ENCODE measurements around the gene TCN1.

The TCN1 gene

DNA sequence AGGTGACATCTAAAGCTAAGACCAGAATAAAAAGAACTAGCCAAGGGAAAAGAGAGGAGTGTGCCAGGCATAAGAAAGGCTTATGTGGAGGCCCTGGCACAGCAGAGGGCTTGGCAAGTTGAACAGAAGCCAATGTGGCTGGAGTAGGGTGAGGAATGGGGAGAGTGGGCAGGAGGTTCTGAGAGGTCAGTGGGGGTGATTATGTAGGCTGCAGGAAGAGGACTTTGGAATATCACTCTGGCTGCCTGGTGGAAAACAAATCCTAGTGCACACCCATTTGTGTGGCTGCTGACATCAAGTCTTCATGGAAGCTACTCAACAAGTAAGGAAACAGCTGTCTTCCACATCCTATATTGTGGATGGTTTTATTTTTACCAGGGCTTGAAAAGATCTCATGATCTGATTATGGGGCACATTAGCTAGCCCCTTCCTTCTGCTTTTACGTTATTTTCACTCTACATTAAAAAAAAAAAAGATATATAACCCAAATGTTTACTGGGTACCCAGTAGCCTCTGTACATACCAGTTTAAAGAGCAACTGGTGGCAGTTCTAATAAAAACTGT lies 59.2 kb downstream of the TCN1 start:
- DNase-seq: no peak

DNA sequence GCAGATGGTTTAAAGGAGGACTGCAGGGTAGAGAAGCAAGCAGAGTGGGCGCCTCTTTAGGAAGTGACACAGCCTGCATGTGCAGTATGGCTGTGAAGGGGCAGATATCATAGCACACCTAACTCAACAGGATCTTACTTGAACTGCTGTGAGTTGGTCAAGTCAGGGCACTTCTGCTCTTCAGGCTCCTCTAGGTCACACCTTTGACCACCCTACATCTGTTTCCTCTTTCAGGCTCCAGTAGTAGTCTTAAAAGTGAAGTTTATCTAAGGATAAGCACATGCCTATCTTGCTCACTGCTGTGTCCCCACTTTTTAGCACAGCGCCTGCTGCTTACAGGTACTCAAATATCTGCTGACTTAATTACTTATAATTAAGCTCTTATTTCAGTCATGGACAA lies 62.2 kb downstream of the TCN1 start:
- no peak for DNase-seq

All from DMS79 treated with DMSO at 0.1 percent for 48 hours (cell line).